H1 (cell line): ENCODE data around the gene SPEN. TPM values are rescaled to one million over a fixed set of nuclear protein-coding genes. Genes with fewer than 3 reads are reported as not detected.
"Not testable (repeated sequence)": the region's sequence is repeated elsewhere in the genome, so short reads cannot be mapped to it uniquely, and the experiment has no call there.

Experiments used
- CTCF ChIA-PET: fragments of 300-600 bp; sonication (Branson Sonifier 250); formaldehyde crosslinking; loops from one replicate; lab custom pipeline; 2021; ENCODE audit not compliant: partially characterized antibody; lab: Charles Lee
- POLR2A ChIA-PET: fragments of 300-600 bp; sonication (Branson Sonifier 250); formaldehyde crosslinking; loops from one replicate; lab custom pipeline; 2021; ENCODE audit warnings: inconsistent platforms; ENCODE audit not compliant: partially characterized antibody; lab: Charles Lee
- DNase-seq, 2 experiments: peaks; one replicate each; pipeline versions ENCODE4 v3.0.0 to v3.0.0-alpha.2; 2010 to 2022; ENCODE audit warnings: low spot score in 2 of 2, low read depth in 1 of 2, mixed read lengths in 1 of 2
- FAIRE-seq: peaks from 2 replicates; lab custom pipeline; 2011; peaks lifted over from hg19 to GRCh38; lab: Jason Lieb, UNC
- H2AFZ ChIP-seq: 2 replicates; pipeline ENCODE4 v1.8.1; 2012; ENCODE audit warnings: low read length, inconsistent platforms
- H2AK5ac ChIP-seq: 2 replicates; pipeline ENCODE4 v1.6.1; 2013; ENCODE audit warnings: low read depth, low read length
- H2BK120ac ChIP-seq: replicated peaks from 2 replicates; pipeline ENCODE3; 2013; ENCODE audit warnings: low read depth, low read length, inconsistent platforms
- H2BK12ac ChIP-seq: 2 replicates; pipeline ENCODE4 v1.6.1; 2013; ENCODE audit warnings: low read depth, low read length
- H2BK15ac ChIP-seq: 2 replicates; pipeline ENCODE4 v1.6.1; 2013; ENCODE audit warnings: low read length
- H2BK20ac ChIP-seq: 2 replicates; pipeline ENCODE4 v1.6.1; 2013; ENCODE audit warnings: low read length
- H2BK5ac ChIP-seq: 2 replicates; pipeline ENCODE4 v1.6.1; 2013; ENCODE audit warnings: low read depth, low read length
- H3K14ac ChIP-seq: 2 replicates; pipeline ENCODE4 v1.6.1; 2013; ENCODE audit warnings: inconsistent platforms; ENCODE audit not compliant: insufficient read length
- H3K18ac ChIP-seq: 2 replicates; pipeline ENCODE4 v1.6.1; 2013; ENCODE audit warnings: low read length; ENCODE audit errors: extremely low read depth
- H3K23ac ChIP-seq: 2 replicates; pipeline ENCODE4 v1.6.1; 2013; ENCODE audit warnings: inconsistent platforms; ENCODE audit not compliant: insufficient read length
- H3K23me2 ChIP-seq: 2 replicates; pipeline ENCODE4 v1.6.1; 2013; ENCODE audit warnings: low read depth, low read length
- H3K27ac ChIP-seq: 2 replicates; pipeline ENCODE4 v1.6.1; 2011; ENCODE audit warnings: low read depth, low read length, inconsistent platforms
- H3K27me3 ChIP-seq, 4 experiments: replicated peaks in 1 of 4; 1 replicate in 1 of 4; 2 replicates in 3 of 4; pipeline versions ENCODE4 v1.6.1 to v1.8.1; 2011 to 2013; ENCODE audit warnings: low read length in 3 of 4, mild to moderate bottlenecking in 3 of 4, inconsistent platforms in 2 of 4, mixed read lengths in 2 of 4, moderate library complexity in 1 of 4; ENCODE audit not compliant: control insufficient read depth in 3 of 4, insufficient read depth in 3 of 4; ENCODE audit errors: extremely low read depth in 1 of 4
- H3K36me3 ChIP-seq, 4 experiments: 2 replicates each; pipeline versions ENCODE4 v1.6.1 to v1.8.1; 2011 to 2013; ENCODE audit warnings: mild to moderate bottlenecking in 4 of 4, low read length in 3 of 4, moderate library complexity in 2 of 4, control low read depth in 1 of 4, inconsistent platforms in 1 of 4; ENCODE audit not compliant: insufficient read depth in 4 of 4, control insufficient read depth in 2 of 4
- H3K4ac ChIP-seq: replicated peaks from 2 replicates; pipeline ENCODE3; 2013; ENCODE audit warnings: low read length, low read depth, mixed read lengths, inconsistent platforms; ENCODE audit not compliant: insufficient read length
- H3K4me1 ChIP-seq, 4 experiments: replicated peaks in 1 of 4; 1 replicate in 1 of 4; 2 replicates in 3 of 4; pipeline versions ENCODE4 v1.6.1 to v1.8.1; 2011 to 2013; ENCODE audit warnings: low read length in 3 of 4, inconsistent platforms in 2 of 4, mixed read lengths in 1 of 4; ENCODE audit not compliant: insufficient read depth in 4 of 4, control insufficient read depth in 3 of 4
- H3K4me2 ChIP-seq, 2 experiments: 2 replicates each; pipeline versions ENCODE4 v1.6.1 to v1.8.1; 2011 to 2013; ENCODE audit warnings: low read depth in 2 of 2, low read length in 2 of 2, control low read depth in 1 of 2, inconsistent platforms in 1 of 2, mild to moderate bottlenecking in 1 of 2; ENCODE audit not compliant: insufficient read depth in 1 of 2
- H3K4me3 ChIP-seq, 4 experiments: fragments of 200-600, 300-600 bp in 1 of 4; sonication (generic), shearing (Covaris generic), sonication (Bioruptor Twin) in 1 of 4; 2 replicates each; pipeline versions ENCODE4 v1.5.1 to v1.8.1; 2011 to 2016; ENCODE audit warnings: low read length in 4 of 4, low read depth in 3 of 4, control low read depth in 2 of 4, inconsistent platforms in 2 of 4, mild to moderate bottlenecking in 2 of 4, mixed read lengths in 1 of 4, moderate library complexity in 1 of 4; ENCODE audit not compliant: insufficient read depth in 2 of 4; ENCODE audit errors: extremely low read depth in 1 of 4
- H3K56ac ChIP-seq: replicated peaks from 2 replicates; pipeline ENCODE3; 2013; ENCODE audit warnings: low read depth, mild to moderate bottlenecking, mixed read lengths, low read length, inconsistent platforms; ENCODE audit not compliant: insufficient read length
- H3K79me1 ChIP-seq: 2 replicates; pipeline ENCODE4 v1.6.1; 2013; ENCODE audit warnings: low read depth, low read length, control low read depth
- H3K79me2 ChIP-seq, 2 experiments: 2 replicates each; pipeline versions ENCODE4 v1.6.1 to v1.8.1; 2012 to 2013; ENCODE audit warnings: low read length in 2 of 2, mild to moderate bottlenecking in 2 of 2, inconsistent platforms in 1 of 2; ENCODE audit not compliant: insufficient read depth in 2 of 2, control insufficient read depth in 1 of 2
- H3K9ac ChIP-seq, 4 experiments: replicated peaks in 1 of 4; 1 replicate in 1 of 4; 2 replicates in 3 of 4; pipeline versions ENCODE4 v1.6.1 to v1.8.1; 2011 to 2013; ENCODE audit warnings: low read depth in 3 of 4, low read length in 3 of 4, control low read depth in 2 of 4, mild to moderate bottlenecking in 2 of 4, moderate library complexity in 2 of 4, inconsistent platforms in 1 of 4; ENCODE audit errors: extremely low read depth in 1 of 4
- H3K9me3 ChIP-seq, 2 experiments: 2 replicates each; pipeline versions ENCODE4 v1.6.1 to v1.8.1; 2012 to 2013; ENCODE audit warnings: mild to moderate bottlenecking in 2 of 2, moderate library complexity in 2 of 2, control low read depth in 1 of 2, inconsistent platforms in 1 of 2, low read depth in 1 of 2, low read length in 1 of 2, mixed read lengths in 1 of 2; ENCODE audit not compliant: insufficient read depth in 2 of 2
- H4K20me1 ChIP-seq, 2 experiments: replicated peaks in 1 of 2; 2 replicates each; pipeline versions ENCODE3 to v1.8.1; 2011 to 2013; ENCODE audit warnings: inconsistent platforms in 2 of 2, low read length in 2 of 2, mild to moderate bottlenecking in 1 of 2; ENCODE audit not compliant: insufficient read depth in 2 of 2, control insufficient read depth in 1 of 2
- H4K5ac ChIP-seq: 2 replicates; pipeline ENCODE4 v1.6.1; 2013; ENCODE audit warnings: low read length, low read depth, mixed read lengths, inconsistent platforms; ENCODE audit not compliant: insufficient read length
- H4K8ac ChIP-seq: 2 replicates; pipeline ENCODE4 v1.8.0; 2013; ENCODE audit warnings: mild to moderate bottlenecking, moderate library complexity, low read length, inconsistent platforms; ENCODE audit not compliant: insufficient read depth; ENCODE audit errors: extremely low read depth
- H4K91ac ChIP-seq: replicated peaks from 2 replicates; pipeline ENCODE3; 2013; ENCODE audit warnings: low read length, mixed read lengths, inconsistent platforms; ENCODE audit not compliant: insufficient read length
- CHD1 ChIP-seq: IDR thresholded peaks from 2 replicates; pipeline ENCODE4 v1.6.1; 2012; ENCODE audit warnings: low read depth, low read length, improper control_type of control experiment
- WGBS, 2 experiments: shearing (Covaris generic) in 1 of 2; methylation state at CpG; one replicate each; pipeline versions ENCODE4 v1.1.6 to v1.1.7; 2013 to 2015; ENCODE audit warnings: low lambda C conversion rate in 2 of 2, mixed read lengths in 2 of 2, inconsistent platforms in 1 of 2, low coverage in 1 of 2, missing lambda C conversion rate in 1 of 2; ENCODE audit not compliant: insufficient replicate concordance in 2 of 2, insufficient coverage in 1 of 2, insufficient read length in 1 of 2; ENCODE audit errors: extremely low coverage in 1 of 2, missing lambda C conversion rate in 1 of 2; 5-methylcytosine and 5-hydroxymethylcytosine counted together
- polyA plus RNA-seq, 7 experiments: library from polyadenylated mRNA; depleted of rRNA in 3 of 7; stranded (reverse) in 5 of 7; unstranded in 2 of 7; fragments of >200 nt in 5 of 7; fragments of 200-250 nt in 2 of 7; gene quantifications; 1 replicate in 5 of 7; 2 replicates in 1 of 7; 4 replicates in 1 of 7; pipeline versions ENCODE4 v1.2.1 to v1.2.3, GENCODE V29; 2011 to 2013; ENCODE audit warnings: missing spikeins in 2 of 7, mixed read lengths in 2 of 7
- total RNA-seq: library from RNA; stranded (reverse); fragmentation: NEBNext Ultra II Directional; extraction: Animal tissue kit (Norgen Biotek cat#: 25700); gene quantifications from 2 replicates; pipeline ENCODE4 v1.2.1, GENCODE V29; 2021
- TF ChIP-seq, protein P1 (sequence below): IDR thresholded peaks from 2 replicates; pipeline ENCODE4 v1.6.1; 2011; ENCODE audit warnings: low read length, improper control_type of control experiment

Gene SPEN
- total and polyA plus RNA-seq, 2 of the 8 experiments (the other 6 are each of a cell fraction or from before 2014, with no cell fraction given) = 12.5 to 52.1 TPM

DNA sequence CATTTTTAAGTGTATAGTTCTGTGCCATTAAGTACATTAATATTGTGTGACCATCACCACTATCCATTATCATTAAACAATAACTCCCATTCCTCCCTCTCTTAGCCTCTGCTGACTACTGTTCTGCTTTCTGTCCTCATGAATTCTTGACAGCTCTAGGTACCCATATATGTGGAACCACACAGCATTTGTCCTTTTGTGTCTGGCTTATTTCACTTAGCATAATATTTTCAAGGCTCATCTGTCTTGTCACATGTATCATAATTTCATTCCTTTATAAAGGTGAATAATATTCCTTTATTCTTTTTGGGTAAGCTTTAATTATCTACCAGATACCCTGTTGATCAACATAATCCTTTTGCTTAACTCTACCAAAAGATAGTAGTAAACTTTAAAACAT lies 47.7 kb downstream of the SPEN start (continued):
- TF ChIP-seq, protein P1, sequence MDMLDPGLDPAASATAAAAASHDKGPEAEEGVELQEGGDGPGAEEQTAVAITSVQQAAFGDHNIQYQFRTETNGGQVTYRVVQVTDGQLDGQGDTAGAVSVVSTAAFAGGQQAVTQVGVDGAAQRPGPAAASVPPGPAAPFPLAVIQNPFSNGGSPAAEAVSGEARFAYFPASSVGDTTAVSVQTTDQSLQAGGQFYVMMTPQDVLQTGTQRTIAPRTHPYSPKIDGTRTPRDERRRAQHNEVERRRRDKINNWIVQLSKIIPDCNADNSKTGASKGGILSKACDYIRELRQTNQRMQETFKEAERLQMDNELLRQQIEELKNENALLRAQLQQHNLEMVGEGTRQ = no peak
- TF ChIP-seq CHD1 = no peak

DNA sequence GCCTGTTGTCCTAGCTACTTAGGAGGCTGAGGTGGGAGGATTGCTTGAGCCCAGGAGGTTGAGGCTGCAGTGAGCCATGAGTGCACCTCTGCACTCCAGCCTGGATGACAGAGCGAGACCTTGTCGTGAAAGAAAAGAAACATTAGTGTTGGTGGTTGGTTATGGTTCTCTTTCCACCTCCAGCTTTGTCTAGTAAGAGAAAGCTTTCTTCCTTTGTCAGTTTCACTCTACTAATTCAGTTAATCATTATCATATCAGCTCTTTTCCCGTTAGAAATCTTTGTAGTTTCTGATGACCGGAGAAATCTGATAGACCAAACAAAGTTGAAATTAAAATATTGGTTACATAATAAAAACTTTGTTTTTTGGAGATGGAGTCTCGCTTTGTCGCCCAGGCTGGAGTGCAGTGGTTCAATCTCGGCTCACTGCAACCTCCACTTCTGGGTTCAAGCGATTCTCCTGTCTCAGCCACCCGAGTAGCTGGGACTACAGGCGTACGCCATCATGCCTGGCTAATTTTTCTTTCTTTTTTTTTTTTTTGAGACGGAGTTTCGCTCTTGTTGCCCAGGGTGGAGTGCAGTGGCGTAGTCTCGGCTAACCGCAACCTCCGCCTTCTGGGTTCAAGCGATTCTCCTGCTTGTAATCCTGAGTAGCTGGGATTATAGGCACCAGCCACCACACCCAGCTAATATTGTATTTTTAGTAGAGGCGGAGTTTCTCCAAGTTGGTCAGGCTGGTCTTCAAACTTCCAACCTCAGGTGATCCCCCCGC lies 49.5 kb downstream of the SPEN start:
- H2BK5ac ChIP-seq, H4K20me1 ChIP-seq, H2AK5ac ChIP-seq, H2BK15ac ChIP-seq, H4K91ac ChIP-seq, H2AFZ ChIP-seq, H3K18ac ChIP-seq, H3K27ac ChIP-seq, H3K14ac ChIP-seq, H3K4me2 ChIP-seq, H3K9me3 ChIP-seq, H2BK12ac ChIP-seq, H3K79me1 ChIP-seq, H3K23ac ChIP-seq, H2BK120ac ChIP-seq, H3K4ac ChIP-seq, DNase-seq, H4K5ac ChIP-seq, H3K4me3 ChIP-seq, H2BK20ac ChIP-seq, H3K23me2 ChIP-seq, H4K8ac ChIP-seq, FAIRE-seq, H3K56ac ChIP-seq, H3K27me3 ChIP-seq, H3K36me3 ChIP-seq, H3K9ac ChIP-seq, H3K4me1 ChIP-seq: not testable (repeated sequence)
- 94% methylated on average over 13 of the region's 20 CpGs; no CpG with 5 or more reads in 1 of the 2 experiments for WGBS, 2 experiments
- ChIA-PET POLR2A (interaction anchor here (0.6 to 0.9 kb wide), 2 partner anchors 12 to 316 kb away, joined by 3 read pairs; no protein-coding TSS in a partner anchor), CTCF (interaction anchor here (1.2 to 1.3 kb wide), 3 partner anchors 19 to 106 kb away, joined by 3 to 6 read pairs (median 4); no protein-coding TSS in a partner anchor)
- H3K79me2 ChIP-seq = peaks cover 3 to 88% of the 10 kb centered on the region in 2 experiments; a peak in 3 of 4 replicates
